ENCODE results near the gene TNFAIP1. TPM values are rescaled to one million over a fixed set of nuclear protein-coding genes. Genes with fewer than 3 reads are reported as not detected.
"Not testable (repeated sequence)": the region's sequence is repeated elsewhere in the genome, so short reads cannot be mapped to it uniquely, and the experiment has no call there.

Gene TNFAIP1, protein sequence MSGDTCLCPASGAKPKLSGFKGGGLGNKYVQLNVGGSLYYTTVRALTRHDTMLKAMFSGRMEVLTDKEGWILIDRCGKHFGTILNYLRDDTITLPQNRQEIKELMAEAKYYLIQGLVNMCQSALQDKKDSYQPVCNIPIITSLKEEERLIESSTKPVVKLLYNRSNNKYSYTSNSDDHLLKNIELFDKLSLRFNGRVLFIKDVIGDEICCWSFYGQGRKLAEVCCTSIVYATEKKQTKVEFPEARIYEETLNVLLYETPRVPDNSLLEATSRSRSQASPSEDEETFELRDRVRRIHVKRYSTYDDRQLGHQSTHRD
- polyA plus RNA-seq (ENCODE audit: insufficient read length in 4 of 4) = 10 to 100 TPM; 41.0 to 42.9 (median 42.3) TPM

DNA sequence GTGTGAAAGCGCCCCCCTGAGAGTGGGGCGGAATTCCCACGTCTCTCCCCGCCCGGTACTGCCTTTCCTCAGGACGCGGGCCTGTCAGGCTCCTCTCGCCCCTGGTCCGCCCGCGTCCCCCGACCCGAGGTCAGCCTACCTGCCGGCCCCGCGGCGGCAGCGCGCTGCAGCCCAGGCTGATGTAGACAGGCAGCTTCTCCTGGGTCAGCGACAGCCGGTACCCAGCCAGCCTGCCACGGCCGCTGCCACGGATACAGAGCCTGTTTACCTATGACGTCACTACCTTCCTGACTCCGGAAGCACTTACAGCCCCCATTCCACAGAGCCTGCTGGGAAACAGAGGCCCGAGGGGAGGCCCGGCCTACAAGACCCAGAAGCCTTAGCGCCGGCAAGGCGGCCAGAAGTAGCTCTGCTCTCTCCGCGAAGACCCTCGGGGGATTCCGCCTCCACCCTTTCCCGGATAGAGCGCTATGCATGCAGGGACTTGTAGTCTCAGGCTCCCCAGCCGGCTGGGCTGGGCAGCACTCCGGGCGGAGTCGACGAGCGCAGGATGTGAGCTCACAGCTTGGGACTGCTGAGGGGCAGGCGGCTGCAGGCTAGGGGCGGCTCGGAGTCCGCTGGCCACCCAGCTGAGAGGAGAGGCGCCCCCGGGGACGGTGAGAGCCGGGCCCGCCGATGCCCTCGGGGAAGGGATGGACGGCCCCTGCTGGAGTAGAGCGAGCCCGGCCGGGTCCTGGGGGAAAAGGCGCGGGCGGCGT, at the start of gene TNFAIP1, which contains the start of gene IFT20:
Gene TNFAIP1, plus strand, starts transcription at position 561 of the 758 bp plus-strand sequence. CDS start 3,761 bp downstream, outside the sequence.
Gene IFT20, minus strand, starts transcription at position 272 of the 758 bp plus-strand sequence. CDS start 3,487 bp downstream, outside the sequence.
- peak; percentile 97 to 99 (median 99) for DNase-seq (ENCODE audit: low read depth in 4 of 4, low spot score in 2 of 4)

DNA sequence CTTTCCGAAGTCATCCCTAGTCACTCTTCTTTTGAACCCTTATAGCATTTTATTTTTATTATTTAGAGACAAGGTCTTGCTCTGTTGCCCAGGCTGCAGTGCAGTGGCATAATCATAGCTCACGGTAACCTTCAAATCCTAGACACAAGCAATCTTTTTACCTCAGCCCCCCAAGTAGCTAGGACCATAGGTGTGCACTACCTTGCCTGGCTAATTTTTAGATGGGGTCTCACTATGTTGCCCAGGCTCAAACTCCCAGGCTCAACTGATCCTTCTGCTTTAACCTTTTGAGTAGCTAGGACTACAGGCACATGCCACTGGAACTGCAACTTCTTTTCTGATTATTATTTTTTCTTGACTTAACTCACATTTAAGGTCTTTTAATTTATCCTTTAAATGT, 49.6 kb upstream of the TNFAIP1 start:
- no peak for DNase-seq (ENCODE audit: low read depth in 4 of 4, low spot score in 2 of 4)

DNA sequence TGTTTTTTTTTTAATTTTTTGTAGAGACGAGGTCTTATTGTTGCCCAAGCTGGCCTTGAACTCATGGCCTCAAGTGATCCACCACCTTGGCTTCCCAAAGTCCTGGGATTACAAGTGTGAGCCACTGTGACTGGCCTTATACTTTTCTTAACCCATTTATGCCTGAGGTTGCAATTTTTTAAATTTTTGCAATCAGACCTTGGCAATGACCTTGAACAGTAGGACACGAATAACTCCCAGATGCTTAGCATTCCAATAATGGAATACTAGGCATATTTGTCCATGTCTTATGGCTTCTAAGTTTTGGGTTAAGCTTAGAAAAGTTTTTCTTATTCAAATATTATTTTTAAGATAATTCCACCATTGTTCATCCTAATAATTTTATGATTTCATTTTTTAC, 44.9 kb upstream of the TNFAIP1 start:
- DNase-seq (ENCODE audit: low read depth in 4 of 4, low spot score in 2 of 4) = no peak

DNA sequence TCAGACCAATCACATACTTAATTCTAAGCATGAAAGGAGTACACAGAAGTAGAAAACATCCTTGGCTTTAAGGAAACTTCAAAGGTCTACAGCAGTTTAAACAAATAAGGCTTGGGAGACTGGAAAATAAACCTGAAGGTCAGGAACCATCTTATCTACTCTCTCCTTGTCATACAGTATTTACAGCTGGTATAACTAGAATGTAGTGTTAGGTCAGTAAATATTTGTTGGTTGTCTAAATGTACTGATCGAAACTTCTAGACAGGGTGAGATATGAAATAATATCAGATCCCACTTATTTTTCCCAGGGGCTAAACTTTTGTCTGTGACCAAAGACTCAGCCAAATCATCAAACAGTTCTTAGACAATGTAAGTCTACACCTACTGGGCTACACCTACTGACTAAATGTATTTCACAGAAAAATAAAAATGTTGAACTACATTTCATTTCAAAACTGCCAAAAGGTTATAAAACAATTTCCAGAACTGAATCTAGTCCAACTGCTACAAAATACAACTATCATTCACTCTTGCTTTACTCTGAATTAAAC, 43.7 kb upstream of the TNFAIP1 start:
- no peak for DNase-seq (ENCODE audit: low read depth in 4 of 4, low spot score in 2 of 4)

DNA sequence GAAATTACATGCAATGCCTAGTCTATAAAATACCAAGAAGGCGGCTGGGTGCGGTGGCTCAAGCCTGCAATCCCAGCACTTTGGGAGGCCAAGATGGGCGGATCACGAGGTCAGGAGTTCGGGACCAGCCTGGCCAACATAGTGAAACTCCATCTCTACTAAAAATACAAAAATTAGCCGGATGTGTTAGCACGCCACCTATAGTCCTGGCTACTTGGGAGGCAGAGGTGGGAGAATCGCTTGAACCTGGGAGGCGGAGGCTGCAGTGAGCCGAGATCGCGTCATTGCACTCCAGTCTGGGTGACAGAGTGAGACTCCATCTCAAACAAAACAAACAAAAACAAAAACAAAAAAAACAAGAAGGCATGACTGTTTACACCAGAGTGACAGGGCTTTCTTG, 42.7 kb upstream of the TNFAIP1 start:
- DNase-seq (ENCODE audit: low read depth in 4 of 4, low spot score in 2 of 4) = not testable (repeated sequence)

DNA sequence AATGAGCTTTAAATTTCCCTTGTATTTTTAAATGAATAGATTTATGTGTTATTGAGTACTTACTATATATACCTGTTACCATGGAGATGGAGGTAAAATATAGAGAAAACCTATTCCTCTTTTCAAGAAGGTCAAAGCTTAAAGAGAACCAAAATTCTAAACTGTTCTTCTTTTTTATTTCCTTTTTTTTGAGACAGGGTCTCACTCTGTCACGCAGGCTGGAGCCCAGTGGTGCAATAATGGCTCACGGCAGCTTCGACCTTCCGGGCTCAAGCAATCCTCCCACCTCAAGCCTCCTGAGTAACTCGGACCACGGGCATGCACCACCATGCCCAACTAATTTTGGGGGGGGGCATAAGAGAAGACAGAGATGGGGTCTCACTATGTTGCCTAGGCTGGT, 41.6 kb upstream of the TNFAIP1 start:
- no peak for DNase-seq (ENCODE audit: low read depth in 4 of 4, low spot score in 2 of 4)

DNA sequence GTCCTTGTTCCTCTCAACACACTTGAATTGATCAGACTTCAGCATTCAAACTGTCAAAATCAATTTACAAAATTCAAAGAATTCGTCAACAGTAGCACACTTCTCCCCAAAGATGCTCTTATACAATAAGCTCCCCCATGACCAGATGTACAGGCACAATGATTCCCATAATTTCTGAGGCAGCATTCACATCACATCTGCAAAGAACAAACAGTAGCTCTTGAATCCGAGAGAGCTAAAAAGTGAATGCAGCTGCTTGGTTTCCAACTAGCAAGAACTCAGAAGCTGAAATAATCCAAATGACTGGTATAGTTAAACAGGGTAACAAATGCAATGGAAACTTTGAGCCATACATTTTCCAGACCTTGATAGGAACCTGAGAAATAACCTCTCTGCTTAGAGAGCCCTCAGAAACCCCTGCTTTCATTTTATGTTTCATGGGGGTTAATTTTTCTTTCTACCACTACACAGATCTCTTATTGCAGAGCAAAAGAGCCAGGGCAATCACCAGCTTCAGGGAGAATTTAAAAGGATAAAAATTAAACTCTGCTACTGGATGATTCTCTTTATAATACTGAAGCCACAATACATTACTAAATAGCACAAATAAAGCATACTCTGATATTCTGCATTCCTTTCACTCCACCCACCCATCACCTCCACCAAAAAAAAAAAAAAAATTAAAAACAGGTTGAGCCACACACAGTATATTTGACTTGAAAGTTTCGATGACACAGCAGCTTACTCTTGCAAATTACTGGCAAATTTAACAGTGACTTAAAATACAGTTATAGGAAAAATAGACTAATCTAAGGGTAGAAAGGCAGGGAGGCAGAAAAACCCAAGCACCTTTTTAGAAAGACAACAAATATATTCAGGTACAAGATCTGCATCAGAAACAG, 39.6 kb upstream of the TNFAIP1 start:
- DNase-seq (ENCODE audit: low read depth in 4 of 4, low spot score in 2 of 4) = no peak

DNA sequence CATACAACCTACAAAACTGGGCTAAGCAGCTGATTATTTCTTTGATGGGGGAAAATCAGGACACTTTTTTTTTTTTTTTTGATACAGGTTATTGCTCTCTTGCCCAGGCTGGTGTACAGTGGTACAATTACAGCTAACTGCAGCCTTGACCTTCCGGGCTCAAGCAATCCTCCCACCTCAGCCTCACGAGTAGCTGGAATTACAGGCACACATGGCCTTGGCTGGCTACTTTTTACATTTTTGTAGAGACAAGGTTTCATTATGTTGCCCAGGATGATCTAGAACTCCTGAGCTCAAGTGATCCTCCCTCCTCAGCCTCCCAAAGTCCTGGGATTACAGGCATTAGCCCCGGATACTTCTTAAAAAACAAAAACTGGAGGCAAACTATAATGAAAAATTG, 37.1 kb upstream of the TNFAIP1 start:
- DNase-seq (ENCODE audit: low read depth in 4 of 4, low spot score in 2 of 4) = no peak

DNA sequence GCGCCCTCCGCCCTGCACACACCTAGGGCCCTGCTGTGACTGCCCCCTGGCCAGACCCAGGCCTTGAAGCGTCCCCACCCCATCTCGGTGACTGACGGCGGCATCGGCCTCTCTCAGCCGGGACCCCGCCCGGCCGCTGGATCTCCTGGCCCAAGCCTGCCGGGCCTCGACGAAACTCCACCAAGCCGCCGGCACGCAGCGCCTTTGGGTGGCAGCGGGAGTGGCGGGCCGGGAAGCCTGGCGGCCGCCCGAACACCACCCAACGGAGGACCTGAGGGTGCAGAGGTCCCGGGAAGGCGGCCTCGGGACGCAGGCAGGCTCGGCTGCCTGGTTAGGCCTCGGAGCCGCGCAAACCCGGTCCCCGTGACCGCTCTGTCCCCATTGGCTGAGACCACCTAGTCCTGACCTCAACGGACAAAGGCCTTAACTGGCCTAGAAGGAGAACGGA, 28.6 kb upstream of the TNFAIP1 start:
- DNase-seq (ENCODE audit: low read depth in 4 of 4, low spot score in 2 of 4) = no peak

DNA sequence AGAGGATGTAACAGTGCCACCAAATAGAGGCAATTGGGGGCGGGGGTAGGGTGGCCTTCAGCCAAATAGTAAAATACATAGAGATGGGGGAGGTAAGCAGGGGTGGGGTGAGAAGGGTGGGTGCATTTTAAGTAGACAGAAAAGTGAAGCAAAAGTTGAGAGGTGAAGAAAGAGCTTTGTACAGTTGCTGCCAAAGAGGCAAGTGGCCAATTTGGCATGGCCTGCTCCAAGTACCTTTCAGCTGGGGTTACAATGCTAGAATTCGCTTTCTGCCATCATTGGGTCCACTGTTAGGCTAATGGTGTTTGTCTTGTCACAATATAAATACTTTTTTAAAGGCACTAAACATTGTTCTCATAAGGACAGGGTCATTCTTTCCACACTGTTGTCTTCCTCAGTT, 21.7 kb upstream of the TNFAIP1 start:
- DNase-seq (ENCODE audit: low read depth in 4 of 4, low spot score in 2 of 4) = no peak

DNA sequence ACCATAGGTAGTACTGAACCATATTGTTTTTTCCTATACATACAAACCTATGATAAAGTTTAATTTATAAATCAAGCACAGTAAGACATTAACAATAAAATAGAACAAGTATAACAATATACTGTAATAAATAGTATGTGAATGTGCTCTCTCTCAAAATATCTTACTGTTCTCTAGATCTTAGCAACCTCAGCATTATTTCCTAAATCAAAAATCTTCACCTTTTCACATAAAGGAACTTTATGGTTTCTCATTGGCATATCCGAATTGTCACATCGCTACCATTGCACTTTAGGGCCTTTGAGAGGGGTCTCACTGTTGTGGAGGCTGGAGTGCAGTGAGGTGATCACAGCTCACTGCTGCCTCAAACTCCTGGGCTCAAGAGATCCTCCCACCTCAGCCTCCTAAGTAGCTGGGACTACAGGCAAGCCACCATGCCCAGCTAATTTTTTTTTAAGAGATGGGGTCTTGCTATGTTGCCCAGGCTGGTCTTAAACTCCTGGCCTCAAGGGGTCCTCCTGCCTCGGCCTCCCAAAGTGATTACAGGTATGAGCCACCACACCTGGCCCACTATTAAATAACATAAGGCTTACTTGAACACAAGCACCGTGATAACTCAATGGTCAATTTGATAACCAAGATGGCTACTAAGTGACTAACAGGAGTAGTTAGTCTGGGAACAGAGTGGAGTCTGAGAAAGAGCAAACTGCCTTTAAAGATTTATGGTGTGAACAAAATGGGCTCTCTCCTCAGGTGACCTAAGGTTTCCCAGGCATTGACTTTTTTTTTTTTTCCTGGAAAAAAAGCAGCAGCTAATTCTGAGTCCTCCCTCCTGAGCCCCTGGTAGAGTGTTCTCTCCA, 19.5 kb upstream of the TNFAIP1 start:
- DNase-seq (ENCODE audit: low read depth in 4 of 4, low spot score in 2 of 4) = no peak

DNA sequence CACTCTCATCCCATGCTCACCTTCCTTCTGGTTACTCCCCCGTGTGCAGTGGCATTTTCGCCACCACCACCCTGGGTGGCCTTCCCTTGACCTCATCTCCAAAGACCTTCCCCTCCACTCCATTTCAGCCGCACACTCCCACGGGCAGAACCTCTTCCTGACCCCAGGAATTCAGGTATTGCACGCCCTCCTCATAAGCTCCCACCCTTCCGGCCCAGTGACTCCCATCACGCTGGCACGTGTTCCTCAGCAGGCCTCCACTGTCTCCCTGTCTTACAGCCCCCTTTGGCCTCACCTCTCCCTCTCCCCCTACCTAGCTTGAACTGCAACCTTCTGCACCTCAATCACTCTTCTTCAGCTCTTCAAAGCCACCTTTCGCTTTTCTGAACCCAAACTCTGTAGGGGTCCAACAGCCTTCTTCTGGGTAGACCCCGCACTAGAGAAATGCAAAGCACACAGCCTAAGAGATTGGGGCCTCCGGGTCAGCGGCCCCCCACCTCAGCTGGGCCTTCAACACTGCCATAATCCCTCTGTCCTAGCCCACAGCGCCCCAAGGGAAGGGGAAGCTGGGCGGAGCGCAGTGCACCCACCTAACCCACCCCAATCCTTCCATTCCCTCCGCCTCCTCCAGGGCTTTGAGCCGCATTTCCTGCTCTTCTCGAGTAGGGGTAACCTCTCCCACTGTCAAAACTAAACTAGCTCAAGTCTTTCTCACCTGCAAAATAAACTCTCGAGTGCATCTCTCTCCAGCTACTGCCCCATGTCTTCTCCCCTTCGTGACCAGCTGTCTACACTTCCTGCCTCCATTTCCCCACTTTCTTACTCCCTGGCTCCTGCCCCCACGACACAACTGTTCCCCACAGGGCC, 18.2 kb upstream of the TNFAIP1 start:
- no peak for DNase-seq (ENCODE audit: low read depth in 4 of 4, low spot score in 2 of 4)

DNA sequence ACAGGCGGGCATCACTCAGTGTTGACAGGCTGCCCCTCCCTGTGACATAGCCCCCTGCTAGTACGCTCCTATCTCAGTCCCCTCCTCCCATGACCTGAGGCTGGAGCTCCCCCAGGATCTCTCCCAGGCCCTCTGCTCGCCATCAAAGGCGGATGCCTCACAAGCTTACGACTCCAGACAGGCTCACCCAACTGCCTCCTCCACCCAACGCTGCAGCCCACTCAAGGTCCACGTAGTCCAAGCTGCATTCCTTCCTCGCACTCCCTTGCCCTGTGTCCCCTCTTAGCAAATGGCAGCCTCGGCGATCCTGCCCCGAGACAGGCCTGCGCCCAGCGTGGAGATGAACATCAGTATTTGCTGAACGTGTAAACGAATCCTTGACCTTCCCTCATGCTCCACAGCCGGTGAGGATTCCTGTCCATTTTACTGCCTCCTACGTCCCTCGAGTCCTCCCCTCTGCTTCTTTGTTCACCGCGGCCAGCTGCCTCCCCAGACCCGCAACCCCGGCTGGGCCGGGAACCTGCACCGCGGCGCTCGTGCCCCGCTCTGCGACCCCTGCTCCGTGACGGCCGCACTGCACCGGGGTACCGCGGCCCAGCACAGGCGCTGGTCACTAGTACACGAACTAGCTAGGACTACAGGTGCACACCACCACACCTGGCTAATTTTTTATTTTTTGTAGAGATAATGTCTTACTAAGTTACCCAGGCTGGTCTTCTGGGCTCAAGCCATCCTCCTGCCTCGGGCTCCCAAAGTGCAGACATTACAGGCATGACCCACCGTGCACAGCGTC, 17.4 kb upstream of the TNFAIP1 start:
- no peak for DNase-seq (ENCODE audit: low read depth in 4 of 4, low spot score in 2 of 4)

DNA sequence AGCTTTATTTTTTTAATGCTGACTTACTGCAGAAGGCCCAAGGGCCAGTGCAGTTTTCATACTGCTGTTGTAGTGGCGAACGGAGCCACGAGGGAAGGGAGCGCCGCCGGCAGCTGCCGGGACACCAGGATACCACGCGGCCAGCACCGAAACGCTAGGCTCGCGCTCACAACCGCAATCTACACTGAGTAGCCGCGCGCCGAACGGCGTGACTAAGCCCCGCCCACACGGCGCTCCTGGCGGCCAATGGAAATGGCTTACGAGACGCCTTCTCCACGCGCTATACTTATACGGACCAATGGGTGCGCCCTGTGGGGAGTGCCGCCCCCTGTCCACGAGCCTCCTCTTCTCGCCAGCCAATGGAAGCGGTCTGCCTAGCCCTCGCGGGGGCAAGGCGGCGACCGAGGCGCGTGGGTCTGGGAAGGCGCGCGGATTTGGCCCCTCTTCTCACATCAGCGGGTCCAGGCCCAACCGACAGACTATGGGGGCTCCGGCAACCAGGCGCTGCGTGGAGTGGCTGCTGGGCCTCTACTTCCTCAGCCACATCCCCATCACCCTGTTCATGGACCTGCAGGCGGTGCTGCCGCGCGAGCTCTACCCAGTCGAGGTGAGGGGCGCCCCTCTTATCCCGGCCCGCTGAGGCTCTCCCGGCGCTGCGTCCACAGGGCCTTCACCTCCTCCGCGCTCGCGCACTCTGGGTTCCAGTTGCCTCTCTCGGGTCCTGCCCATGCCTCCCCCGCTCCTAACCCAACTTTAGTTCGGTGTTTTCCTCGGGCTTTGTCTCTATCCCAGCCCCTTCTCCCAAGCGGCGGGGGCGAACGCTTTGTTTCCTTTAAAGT, 16.6 kb upstream of the TNFAIP1 start, which contains the start of gene TMEM97:
Gene TMEM97, plus strand, starts transcription at position 442 of the 839 bp plus-strand sequence. Its CDS starts 40 bp downstream, at position 482.
- peak; percentile 84 to 93 (median 90) for DNase-seq (ENCODE audit: low read depth in 4 of 4, low spot score in 2 of 4)

DNA sequence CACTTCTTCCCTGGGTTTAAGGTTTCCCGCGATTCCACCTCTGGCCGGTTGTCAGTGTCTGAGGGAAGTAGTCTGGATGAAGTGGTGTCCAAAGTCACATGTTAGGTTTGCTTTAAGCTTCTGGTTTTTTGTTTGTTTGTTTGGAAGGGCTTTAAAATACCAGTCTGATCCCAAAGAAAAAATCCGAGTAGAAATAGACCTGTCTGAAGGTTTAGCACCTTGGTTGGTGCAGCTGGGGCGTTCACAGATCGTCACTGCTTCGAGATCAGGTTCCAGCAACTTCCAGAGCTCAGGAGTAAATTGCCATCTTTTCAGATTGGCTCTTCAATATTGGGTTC, 16.0 kb upstream of the TNFAIP1 start:
- peak in 1 of 4 donors; percentile 39 for DNase-seq (ENCODE audit: low read depth in 4 of 4, low spot score in 2 of 4)

DNA sequence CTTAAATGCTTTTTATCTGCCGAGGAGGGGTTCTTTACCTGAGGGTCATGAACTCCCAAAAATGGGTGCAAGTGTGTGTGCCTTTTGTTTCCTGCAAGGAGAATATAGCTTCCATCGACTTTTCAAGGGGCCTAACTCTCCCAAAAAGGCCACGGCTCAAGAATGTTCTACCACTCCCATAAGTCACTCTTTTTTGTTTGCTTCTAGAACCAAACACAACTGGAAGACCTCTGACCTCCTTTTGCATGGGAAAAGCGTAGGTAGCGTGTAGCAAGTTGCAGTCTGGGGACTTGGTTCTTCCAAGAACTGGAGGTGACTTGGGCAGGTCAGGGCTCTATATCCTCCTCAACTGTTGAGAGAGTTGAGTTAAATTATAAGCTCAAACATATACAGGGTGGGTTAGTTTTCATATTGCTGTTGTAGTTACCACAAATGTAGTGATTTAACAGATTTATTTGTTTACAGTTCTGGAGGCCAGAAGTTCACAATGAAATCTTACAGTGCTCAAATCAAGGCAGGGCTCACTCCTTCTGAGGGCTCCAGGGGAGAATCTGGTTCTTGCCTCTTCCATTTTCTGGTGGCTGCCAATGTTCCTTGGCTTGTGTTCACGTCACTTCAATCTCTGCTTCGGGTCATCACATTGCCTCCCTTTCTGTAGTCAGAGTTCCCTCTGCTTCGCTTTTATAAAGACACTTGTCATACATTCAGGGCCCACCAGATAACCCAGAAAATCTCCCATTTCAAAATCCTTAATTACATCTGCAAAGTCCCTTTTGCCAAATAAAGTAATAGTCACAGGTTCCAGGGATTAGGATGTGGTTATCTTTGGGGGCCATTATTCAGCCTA, 15.1 kb upstream of the TNFAIP1 start:
- no peak for DNase-seq (ENCODE audit: low read depth in 4 of 4, low spot score in 2 of 4)
